Body of pancreas (tissue), 4 donors: Measurements from ENCODE around the gene AQR.

ENCODE experiments used
- POLR2A ChIP-seq, 3 donors: fragments of 450-650 bp; IDR thresholded peaks; one replicate each; pipeline ENCODE4 v1.6.1; 2016; ENCODE audit warnings: antibody characterized with exemption in 3 of 3, mild to moderate bottlenecking in 2 of 3
- TF ChIP-seq, protein P1 (sequence below), 7 experiments: fragments of 450-650 bp in 4 of 7; fragments of 200-600 bp in 3 of 7; sonication (generic) in 3 of 7; IDR thresholded peaks; one replicate each; pipeline ENCODE4 v1.5.1; 2016 to 2019; ENCODE audit warnings: antibody characterized with exemption in 7 of 7

DNA sequence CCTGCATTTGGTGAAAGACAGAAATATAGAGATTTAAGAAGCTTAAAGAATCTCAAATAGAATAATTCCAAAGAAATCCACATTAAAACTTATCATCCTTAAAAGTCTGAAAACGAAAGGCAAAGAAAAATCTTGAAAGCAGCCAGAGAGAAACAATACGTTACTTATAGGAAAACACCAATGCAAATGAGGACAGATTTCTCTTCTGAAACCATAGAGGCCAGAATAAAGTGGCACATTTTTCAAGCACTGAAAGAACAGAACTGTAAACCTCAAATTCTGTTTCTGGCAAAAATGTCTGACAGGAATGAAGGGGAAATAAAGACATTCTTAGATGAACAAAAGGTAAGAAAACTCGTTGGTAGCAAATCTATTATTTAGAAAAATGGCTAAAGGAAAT, 160.4 kb downstream of the AQR start:
- TF ChIP-seq, protein P1, sequence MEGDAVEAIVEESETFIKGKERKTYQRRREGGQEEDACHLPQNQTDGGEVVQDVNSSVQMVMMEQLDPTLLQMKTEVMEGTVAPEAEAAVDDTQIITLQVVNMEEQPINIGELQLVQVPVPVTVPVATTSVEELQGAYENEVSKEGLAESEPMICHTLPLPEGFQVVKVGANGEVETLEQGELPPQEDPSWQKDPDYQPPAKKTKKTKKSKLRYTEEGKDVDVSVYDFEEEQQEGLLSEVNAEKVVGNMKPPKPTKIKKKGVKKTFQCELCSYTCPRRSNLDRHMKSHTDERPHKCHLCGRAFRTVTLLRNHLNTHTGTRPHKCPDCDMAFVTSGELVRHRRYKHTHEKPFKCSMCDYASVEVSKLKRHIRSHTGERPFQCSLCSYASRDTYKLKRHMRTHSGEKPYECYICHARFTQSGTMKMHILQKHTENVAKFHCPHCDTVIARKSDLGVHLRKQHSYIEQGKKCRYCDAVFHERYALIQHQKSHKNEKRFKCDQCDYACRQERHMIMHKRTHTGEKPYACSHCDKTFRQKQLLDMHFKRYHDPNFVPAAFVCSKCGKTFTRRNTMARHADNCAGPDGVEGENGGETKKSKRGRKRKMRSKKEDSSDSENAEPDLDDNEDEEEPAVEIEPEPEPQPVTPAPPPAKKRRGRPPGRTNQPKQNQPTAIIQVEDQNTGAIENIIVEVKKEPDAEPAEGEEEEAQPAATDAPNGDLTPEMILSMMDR (IDR thresholded peaks at IDR 0.05), result no peak
- TF ChIP-seq POLR2A (IDR thresholded peaks at IDR 0.05), result no peak
